HL-60 (cell line): ENCODE results near the gene GFI1B.

Experiments used
- CTCF ChIP-seq: IDR thresholded peaks from one replicate; pipeline ENCODE4 v1.5.1; 2011; ENCODE audit warnings: low read length, control low read depth, inconsistent platforms; ENCODE audit not compliant: insufficient read depth
- GABPA ChIP-seq: IDR thresholded peaks from 2 replicates; pipeline ENCODE4 v1.6.1; 2012; ENCODE audit warnings: low read depth
- POLR2AphosphoS5 ChIP-seq: IDR thresholded peaks from 2 replicates; pipeline ENCODE4 v1.6.1; 2012; ENCODE audit warnings: low read depth
- TF ChIP-seq, protein P1 (sequence below): IDR thresholded peaks from 2 replicates; pipeline ENCODE4 v1.6.1; 2012; ENCODE audit warnings: low read depth; ENCODE audit not compliant: insufficient replicate concordance

DNA sequence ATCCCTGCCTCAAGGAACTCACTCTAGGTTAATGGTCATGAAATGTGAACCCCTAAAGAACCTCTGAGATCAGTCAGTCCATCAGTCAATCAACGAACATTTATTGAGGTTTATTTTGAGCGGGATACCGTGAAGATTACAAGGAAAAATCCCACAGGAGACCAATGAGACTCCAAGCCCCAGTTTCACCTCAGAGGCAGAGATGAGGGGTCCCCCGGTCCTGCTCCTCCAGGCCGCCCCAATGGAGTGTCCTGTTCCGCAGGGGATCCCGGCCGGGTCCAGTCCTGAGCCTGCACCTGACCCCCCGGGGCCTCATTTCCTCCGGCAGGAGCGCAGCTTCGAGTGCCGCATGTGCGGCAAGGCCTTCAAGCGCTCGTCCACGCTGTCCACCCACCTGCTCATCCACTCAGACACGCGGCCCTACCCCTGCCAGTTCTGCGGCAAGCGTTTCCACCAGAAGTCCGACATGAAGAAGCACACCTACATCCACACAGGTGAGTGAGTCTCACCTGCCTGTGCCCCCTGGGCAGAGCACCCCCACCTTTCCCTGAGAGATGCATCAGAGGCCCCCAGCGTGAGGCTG is 11.0 kb downstream of the GFI1B start:
- no peak for TF ChIP-seq CTCF
- TF ChIP-seq POLR2AphosphoS5, result no peak
- TF ChIP-seq, protein P1, sequence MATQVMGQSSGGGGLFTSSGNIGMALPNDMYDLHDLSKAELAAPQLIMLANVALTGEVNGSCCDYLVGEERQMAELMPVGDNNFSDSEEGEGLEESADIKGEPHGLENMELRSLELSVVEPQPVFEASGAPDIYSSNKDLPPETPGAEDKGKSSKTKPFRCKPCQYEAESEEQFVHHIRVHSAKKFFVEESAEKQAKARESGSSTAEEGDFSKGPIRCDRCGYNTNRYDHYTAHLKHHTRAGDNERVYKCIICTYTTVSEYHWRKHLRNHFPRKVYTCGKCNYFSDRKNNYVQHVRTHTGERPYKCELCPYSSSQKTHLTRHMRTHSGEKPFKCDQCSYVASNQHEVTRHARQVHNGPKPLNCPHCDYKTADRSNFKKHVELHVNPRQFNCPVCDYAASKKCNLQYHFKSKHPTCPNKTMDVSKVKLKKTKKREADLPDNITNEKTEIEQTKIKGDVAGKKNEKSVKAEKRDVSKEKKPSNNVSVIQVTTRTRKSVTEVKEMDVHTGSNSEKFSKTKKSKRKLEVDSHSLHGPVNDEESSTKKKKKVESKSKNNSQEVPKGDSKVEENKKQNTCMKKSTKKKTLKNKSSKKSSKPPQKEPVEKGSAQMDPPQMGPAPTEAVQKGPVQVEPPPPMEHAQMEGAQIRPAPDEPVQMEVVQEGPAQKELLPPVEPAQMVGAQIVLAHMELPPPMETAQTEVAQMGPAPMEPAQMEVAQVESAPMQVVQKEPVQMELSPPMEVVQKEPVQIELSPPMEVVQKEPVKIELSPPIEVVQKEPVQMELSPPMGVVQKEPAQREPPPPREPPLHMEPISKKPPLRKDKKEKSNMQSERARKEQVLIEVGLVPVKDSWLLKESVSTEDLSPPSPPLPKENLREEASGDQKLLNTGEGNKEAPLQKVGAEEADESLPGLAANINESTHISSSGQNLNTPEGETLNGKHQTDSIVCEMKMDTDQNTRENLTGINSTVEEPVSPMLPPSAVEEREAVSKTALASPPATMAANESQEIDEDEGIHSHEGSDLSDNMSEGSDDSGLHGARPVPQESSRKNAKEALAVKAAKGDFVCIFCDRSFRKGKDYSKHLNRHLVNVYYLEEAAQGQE, result no peak
- no peak for TF ChIP-seq GABPA
